Measurements from ENCODE around the gene HLA-DPB1. TPM values are rescaled to one million over a fixed set of nuclear protein-coding genes. Genes with fewer than 3 reads are reported as not detected.

HLA-DPB1 gene
- 14.4 TPM for polyA plus RNA-seq (2013, experiment 1 of 2)
- polyA plus RNA-seq (2013, experiment 2 of 2): 10.3 TPM

GRCh38 chr6:33075568-33076405, at the start of gene HLA-DPB1:
Gene HLA-DPB1, plus strand, starts transcription at chr6:33075990. Its CDS starts 52 bp downstream, at chr6:33076042.
- no peaks in the 10 kb centered on the region for H3K9me3 ChIP-seq (ENCODE audit: control insufficient read depth, low read length)
- no peaks in the 10 kb centered on the region for H3K4me1 ChIP-seq (ENCODE audit: control insufficient read depth, insufficient read depth, low read length, poor library complexity, severe bottlenecking)
- no peak within 1 kb of the TSS for H3K4me3 ChIP-seq (ENCODE audit: extremely low read depth, insufficient read depth, low read length, poor library complexity, severe bottlenecking)
- no peaks in the 10 kb centered on the region for H3K36me3 ChIP-seq (ENCODE audit: control insufficient read depth, insufficient read depth, low read length)
- no peak within 1 kb of the TSS for H3K27ac ChIP-seq (ENCODE audit: low read depth, low read length, severe bottlenecking)
- WGBS, 2 experiments (ENCODE audit: insufficient coverage in 2 of 2): 83 to 89% methylated on average over 8 to 10 of the region's 10 CpGs

GRCh38 chr6:33028220-33028849, 47.5 kb upstream of the HLA-DPB1 start:
- 56 to 80% methylated on average over 1 of the region's 1 CpG for WGBS, 2 experiments (ENCODE audit: insufficient coverage in 2 of 2)
- no peaks in the 10 kb centered on the region for H3K4me1 ChIP-seq (ENCODE audit: control insufficient read depth, insufficient read depth, low read length, poor library complexity, severe bottlenecking)
- H3K4me3 ChIP-seq (ENCODE audit: extremely low read depth, insufficient read depth, low read length, poor library complexity, severe bottlenecking): no peak overlapping the region
- no peaks in the 10 kb centered on the region for H3K36me3 ChIP-seq (ENCODE audit: control insufficient read depth, insufficient read depth, low read length)
- H3K27ac ChIP-seq (ENCODE audit: low read depth, low read length, severe bottlenecking): no peak overlapping the region
- H3K9me3 ChIP-seq (ENCODE audit: control insufficient read depth, low read length): no peaks in the 10 kb centered on the region

GRCh38 chr6:33029328-33030184, 46.2 kb upstream of the HLA-DPB1 start:
- no peaks in the 10 kb centered on the region for H3K36me3 ChIP-seq (ENCODE audit: control insufficient read depth, insufficient read depth, low read length)
- H3K9me3 ChIP-seq (ENCODE audit: control insufficient read depth, low read length): no peaks in the 10 kb centered on the region
- WGBS, 2 experiments (ENCODE audit: insufficient coverage in 2 of 2): 52 to 73% methylated on average over 5 to 6 of the region's 6 CpGs
- H3K27ac ChIP-seq (ENCODE audit: low read depth, low read length, severe bottlenecking): no peak overlapping the region
- no peaks in the 10 kb centered on the region for H3K4me1 ChIP-seq (ENCODE audit: control insufficient read depth, insufficient read depth, low read length, poor library complexity, severe bottlenecking)
- no peak overlapping the region for H3K4me3 ChIP-seq (ENCODE audit: extremely low read depth, insufficient read depth, low read length, poor library complexity, severe bottlenecking)

GRCh38 chr6:33030245-33030644, 45.5 kb upstream of the HLA-DPB1 start:
- Histone ChIP-seq H3K27ac (ENCODE audit: low read depth, low read length, severe bottlenecking) (no peak overlapping the region), H3K4me3 (ENCODE audit: extremely low read depth, insufficient read depth, low read length, poor library complexity, severe bottlenecking) (no peak overlapping the region), H3K36me3 (ENCODE audit: control insufficient read depth, insufficient read depth, low read length) (no peaks in the 10 kb centered on the region), H3K9me3 (ENCODE audit: control insufficient read depth, low read length) (no peaks in the 10 kb centered on the region), H3K4me1 (ENCODE audit: control insufficient read depth, insufficient read depth, low read length, poor library complexity, severe bottlenecking) (no peaks in the 10 kb centered on the region)
- WGBS, 2 experiments (ENCODE audit: insufficient coverage in 2 of 2): 64% methylated on average over 2 of the region's 3 CpGs; no CpG with 5 or more reads in 1 of the 2 experiments

GRCh38 chr6:33034554-33034953, 41.2 kb upstream of the HLA-DPB1 start:
- WGBS, 2 experiments (ENCODE audit: insufficient coverage in 2 of 2): 100% methylated on average over 1 of the region's 1 CpG; no CpG with 5 or more reads in 1 of the 2 experiments
- no peak overlapping the region for H3K4me3 ChIP-seq (ENCODE audit: extremely low read depth, insufficient read depth, low read length, poor library complexity, severe bottlenecking)
- H3K36me3 ChIP-seq (ENCODE audit: control insufficient read depth, insufficient read depth, low read length): no peaks in the 10 kb centered on the region
- no peak overlapping the region for H3K27ac ChIP-seq (ENCODE audit: low read depth, low read length, severe bottlenecking)
- H3K4me1 ChIP-seq (ENCODE audit: control insufficient read depth, insufficient read depth, low read length, poor library complexity, severe bottlenecking): no peaks in the 10 kb centered on the region
- H3K9me3 ChIP-seq (ENCODE audit: control insufficient read depth, low read length): no peaks in the 10 kb centered on the region

- no peaks in the 10 kb centered on the region for H3K9me3 ChIP-seq (ENCODE audit: control insufficient read depth, low read length)
These were observed 39.3 kb upstream of the HLA-DPB1 start for GRCh38 chr6:33036535-33036934.

GRCh38 chr6:33040157-33040556, 35.6 kb upstream of the HLA-DPB1 start:
- H3K36me3 ChIP-seq (ENCODE audit: control insufficient read depth, insufficient read depth, low read length): no peaks in the 10 kb centered on the region
- whole genome bisulfite sequencing, 2 experiments (ENCODE audit: insufficient coverage in 2 of 2): no CpG with 5 or more reads among the region's 2 CpGs

More at GRCh38 chr6:33036535-33036934, 39.3 kb upstream of the HLA-DPB1 start:
- Histone ChIP-seq H3K27ac (ENCODE audit: low read depth, low read length, severe bottlenecking) (no peak overlapping the region), H3K4me1 (ENCODE audit: control insufficient read depth, insufficient read depth, low read length, poor library complexity, severe bottlenecking) (no peaks in the 10 kb centered on the region), H3K4me3 (ENCODE audit: extremely low read depth, insufficient read depth, low read length, poor library complexity, severe bottlenecking) (no peak overlapping the region), H3K36me3 (ENCODE audit: control insufficient read depth, insufficient read depth, low read length) (no peaks in the 10 kb centered on the region)
- no CpG with 5 or more reads among the region's 1 CpG for WGBS, 2 experiments (ENCODE audit: insufficient coverage in 2 of 2)

GRCh38 chr6:33049323-33050013, 26.3 kb upstream of the HLA-DPB1 start:
- Histone ChIP-seq H3K27ac (ENCODE audit: low read depth, low read length, severe bottlenecking) (no peak overlapping the region), H3K9me3 (ENCODE audit: control insufficient read depth, low read length) (no peaks in the 10 kb centered on the region), H3K4me1 (ENCODE audit: control insufficient read depth, insufficient read depth, low read length, poor library complexity, severe bottlenecking) (no peaks in the 10 kb centered on the region), H3K36me3 (ENCODE audit: control insufficient read depth, insufficient read depth, low read length) (no peaks in the 10 kb centered on the region), H3K4me3 (ENCODE audit: extremely low read depth, insufficient read depth, low read length, poor library complexity, severe bottlenecking) (no peak overlapping the region)
- 69 to 84% methylated on average over 6 to 8 of the region's 9 CpGs for WGBS, 2 experiments (ENCODE audit: insufficient coverage in 2 of 2)

More at GRCh38 chr6:33040157-33040556, 35.6 kb upstream of the HLA-DPB1 start:
- no peak overlapping the region for H3K27ac ChIP-seq (ENCODE audit: low read depth, low read length, severe bottlenecking)
- no peak overlapping the region for H3K4me3 ChIP-seq (ENCODE audit: extremely low read depth, insufficient read depth, low read length, poor library complexity, severe bottlenecking)
- no peaks in the 10 kb centered on the region for H3K9me3 ChIP-seq (ENCODE audit: control insufficient read depth, low read length)
- no peaks in the 10 kb centered on the region for H3K4me1 ChIP-seq (ENCODE audit: control insufficient read depth, insufficient read depth, low read length, poor library complexity, severe bottlenecking)

GRCh38 chr6:33050014-33050810, 25.6 kb upstream of the HLA-DPB1 start:
- no peak overlapping the region for H3K27ac ChIP-seq (ENCODE audit: low read depth, low read length, severe bottlenecking)
- H3K4me1 ChIP-seq (ENCODE audit: control insufficient read depth, insufficient read depth, low read length, poor library complexity, severe bottlenecking): no peaks in the 10 kb centered on the region
- H3K36me3 ChIP-seq (ENCODE audit: control insufficient read depth, insufficient read depth, low read length): no peaks in the 10 kb centered on the region
- no peaks in the 10 kb centered on the region for H3K9me3 ChIP-seq (ENCODE audit: control insufficient read depth, low read length)
- 74% methylated on average over 4 of the region's 6 CpGs; no CpG with 5 or more reads in 1 of the 2 experiments for WGBS, 2 experiments (ENCODE audit: insufficient coverage in 2 of 2)
- no peak overlapping the region for H3K4me3 ChIP-seq (ENCODE audit: extremely low read depth, insufficient read depth, low read length, poor library complexity, severe bottlenecking)

Measured in mesodermal cell (in vitro differentiated cells).